GM12878 (cell line): ENCODE data around the gene CAMTA1. TPM values are rescaled to one million over a fixed set of nuclear protein-coding genes. Genes with fewer than 3 reads are reported as not detected.

Experiments
- ATAC-seq: fragments of 200-7000 bp; cut with Tn5 transposase; 3 replicates; pipeline ENCODE4 v1.9.1; 2020; ENCODE audit warnings: mild to moderate bottlenecking, moderate library complexity
- BruUV-seq: library from RNA; stranded (reverse); fragments of 400-500 nt; replicated peaks from 2 replicates; lab custom pipeline; 2021; lab: Mats Ljungman, UMichigan
- CTCF ChIA-PET: fragments of 300-600 bp; sonication (Branson Sonifier 250); formaldehyde crosslinking; extraction: SDS; loops from one replicate; lab custom pipeline; 2021; ENCODE audit warnings: inconsistent platforms; lab: Yijun Ruan, JAX
- POLR2A ChIA-PET: fragments of 350-600 bp; formaldehyde crosslinking; extraction: SDS; loops from one replicate; lab custom pipeline; 2021; ENCODE audit warnings: inconsistent platforms; lab: Charles Lee
- RAD21 ChIA-PET: fragments of 300-600 bp; sonication (Branson Sonifier 250); formaldehyde crosslinking; loops from one replicate; lab custom pipeline; 2023; ENCODE audit warnings: antibody characterized with exemption; ENCODE audit not compliant: unreplicated experiment; lab: Charles Lee
- SMC1A ChIA-PET: fragments of 300-600 bp; sonication (Branson Sonifier 250); formaldehyde crosslinking; loops from one replicate; lab custom pipeline; 2023; ENCODE audit not compliant: unreplicated experiment, uncharacterized antibody; lab: Charles Lee
- DNase-seq: peaks from one replicate; pipeline ENCODE4 v3.0.0-alpha.2; 2011; ENCODE audit warnings: low read depth, low spot score
- FAIRE-seq: peaks from 3 replicates; lab custom pipeline; 2011; peaks lifted over from hg19 to GRCh38; lab: Jason Lieb, UNC
- H2AFZ ChIP-seq: 2 replicates; pipeline ENCODE4 v1.6.0; 2011; ENCODE audit warnings: low read depth, low read length, control low read depth; ENCODE audit not compliant: control insufficient read depth
- H3K27ac ChIP-seq: 2 replicates; pipeline ENCODE4 v1.5.1; 2011; ENCODE audit warnings: control low read depth; ENCODE audit not compliant: control insufficient read depth, insufficient read depth
- H3K27me3 ChIP-seq, 2 experiments: replicated peaks in 1 of 2; 2 replicates each; pipeline versions ENCODE4 v1.6.0 to v1.6.1; 2011; ENCODE audit warnings: low read length in 1 of 2; ENCODE audit not compliant: control insufficient read depth in 2 of 2, insufficient read depth in 2 of 2
- H3K36me3 ChIP-seq, 2 experiments: 2 replicates each; pipeline ENCODE4 v1.5.1; 2011; ENCODE audit warnings: low read length in 1 of 2; ENCODE audit not compliant: control insufficient read depth in 2 of 2, insufficient read depth in 2 of 2
- H3K4me1 ChIP-seq: 2 replicates; pipeline ENCODE4 v1.6.1; 2011; ENCODE audit warnings: mild to moderate bottlenecking, low read length, moderate library complexity, mixed read lengths; ENCODE audit not compliant: control insufficient read depth, insufficient read depth
- H3K4me2 ChIP-seq: 2 replicates; pipeline ENCODE4 v1.6.0; 2011; ENCODE audit warnings: control low read depth; ENCODE audit not compliant: control insufficient read depth, insufficient read depth
- H3K4me3 ChIP-seq: fragments of 200-600 bp; sonication (generic); 2 replicates; pipeline ENCODE4 v1.5.1; 2016
- H3K79me2 ChIP-seq: 2 replicates; pipeline ENCODE4 v1.6.0; 2011; ENCODE audit warnings: low read length; ENCODE audit not compliant: control insufficient read depth, insufficient read depth
- H3K9ac ChIP-seq: 2 replicates; pipeline ENCODE4 v1.8.0; 2011; ENCODE audit warnings: low read length, control low read depth, mixed read lengths; ENCODE audit not compliant: control insufficient read depth, insufficient read depth
- H3K9me3 ChIP-seq: replicated peaks from 3 replicates; pipeline ENCODE4 v1.5.1; 2011; ENCODE audit warnings: mild to moderate bottlenecking, low read length; ENCODE audit not compliant: control insufficient read depth, insufficient read depth
- H4K20me1 ChIP-seq: 2 replicates; pipeline ENCODE4 v1.6.0; 2011; ENCODE audit not compliant: control insufficient read depth, insufficient read depth
- BCLAF1 ChIP-seq: fragments of 450-650 bp; IDR thresholded peaks from 2 replicates; pipeline ENCODE4 v1.6.1; 2017; ENCODE audit warnings: antibody characterized with exemption, mild to moderate bottlenecking, moderate library complexity
- CEBPZ ChIP-seq: fragments of 150-350 bp; IDR thresholded peaks from 2 replicates; pipeline ENCODE4 v1.6.1; 2016; ENCODE audit warnings: low read depth, low read length
- CHD2 ChIP-seq: IDR thresholded peaks from 2 replicates; pipeline ENCODE4 v1.6.1; 2011; ENCODE audit warnings: low read depth, low read length, improper control_type of control experiment, borderline replicate concordance
- EP300 ChIP-seq, 2 experiments: fragments of 150-350 bp in 1 of 2; IDR thresholded peaks; 2 replicates each; pipeline ENCODE4 v1.6.1; 2011 to 2012; ENCODE audit warnings: low read depth in 2 of 2, low read length in 2 of 2, borderline replicate concordance in 1 of 2, improper control_type of control experiment in 1 of 2, inconsistent platforms in 1 of 2; ENCODE audit not compliant: control insufficient read depth in 1 of 2
- NR2F1 ChIP-seq: fragments of 450-650 bp; conservative IDR thresholded peaks from 2 replicates; pipeline ENCODE4 v1.6.1; 2017; ENCODE audit warnings: mild to moderate bottlenecking
- NRF1 ChIP-seq: conservative IDR thresholded peaks from 2 replicates; pipeline ENCODE4 v1.6.1; 2011; ENCODE audit warnings: mild to moderate bottlenecking, low read depth, low read length, improper control_type of control experiment
- POLR2AphosphoS2 ChIP-seq: IDR thresholded peaks from 2 replicates; pipeline ENCODE4 v1.6.1; 2011; ENCODE audit warnings: low read depth, mild to moderate bottlenecking, low read length, improper control_type of control experiment, moderate library complexity
- POLR2AphosphoS5 ChIP-seq: IDR thresholded peaks from 2 replicates; pipeline ENCODE4 v1.6.1; 2011; ENCODE audit warnings: mild to moderate bottlenecking, low read length, inconsistent platforms
- RELA ChIP-seq: fragments of 450-650 bp; IDR thresholded peaks from 2 replicates; pipeline ENCODE4 v1.8.0; 2014; ENCODE audit warnings: borderline replicate concordance; ENCODE audit not compliant: partially characterized antibody
- TAF1 ChIP-seq: IDR thresholded peaks from 2 replicates; pipeline ENCODE4 v1.6.1; 2011; ENCODE audit warnings: mild to moderate bottlenecking, low read depth, low read length, borderline replicate concordance
- ZNF217 ChIP-seq: fragments of 450-650 bp; IDR thresholded peaks from 2 replicates; pipeline ENCODE4 v1.6.1; 2017; ENCODE audit warnings: antibody characterized with exemption, mild to moderate bottlenecking
- WGBS: methylation state at CpG from one replicate; pipeline ENCODE4 v1.1.6; 2016; ENCODE audit warnings: low lambda C conversion rate; ENCODE audit not compliant: insufficient replicate concordance, insufficient coverage; ENCODE audit errors: missing lambda C conversion rate; 5-methylcytosine and 5-hydroxymethylcytosine counted together
- in situ Hi-C: fragments of 300-500 bp; cut with MboI; formaldehyde crosslinking; loops from 9 replicates; pipeline ENCODE4 v1.14.3; 2018; ENCODE audit warnings: mixed read lengths
- intact Hi-C: fragments of 100-400 bp; cut with micrococcal nuclease; formaldehyde crosslinking; loops from one replicate; pipeline ENCODE4 v1.14.2; 2022; ENCODE audit not compliant: unreplicated experiment
- polyA plus RNA-seq, 11 experiments: library from polyadenylated mRNA; depleted of rRNA in 4 of 11; unstranded in 6 of 11; stranded (reverse) in 5 of 11; fragments of >200 nt; fragmentation: Nextera tagmentation in 4 of 11; fragmentation: Illumina TruSeq in 1 of 11; extraction: Ambion mirVana in 4 of 11; extraction: Trizol in 1 of 11; gene quantifications; 1 replicate in 1 of 11; 2 replicates in 10 of 11; pipeline versions ENCODE4 v1.2.1 to v1.2.3, GENCODE V29; 2011 to 2016; ENCODE audit warnings: inconsistent platforms in 2 of 11, missing spikeins in 2 of 11, low read depth in 1 of 11
- total RNA-seq, 4 experiments: library from RNA; depleted of rRNA in 3 of 4; stranded (reverse); fragments of >200 nt in 3 of 4; fragmentation: Illumina TruSeq in 1 of 4; extraction: Trizol in 1 of 4; gene quantifications; 2 replicates each; pipeline versions ENCODE4 v1.2.1 to v1.2.3, GENCODE V29; 2013 to 2021
- TF ChIP-seq, protein P1 (sequence below): fragments of 450-650 bp; IDR thresholded peaks from 2 replicates; pipeline ENCODE4 v1.6.1; 2017; ENCODE audit warnings: mild to moderate bottlenecking, moderate library complexity

CAMTA1 gene
- total and polyA plus RNA-seq, 10 of the 15 experiments (the other 5 are each of a cell fraction or from before 2014, with no cell fraction given): 37.7 to 148 (median 76.4) TPM

DNA sequence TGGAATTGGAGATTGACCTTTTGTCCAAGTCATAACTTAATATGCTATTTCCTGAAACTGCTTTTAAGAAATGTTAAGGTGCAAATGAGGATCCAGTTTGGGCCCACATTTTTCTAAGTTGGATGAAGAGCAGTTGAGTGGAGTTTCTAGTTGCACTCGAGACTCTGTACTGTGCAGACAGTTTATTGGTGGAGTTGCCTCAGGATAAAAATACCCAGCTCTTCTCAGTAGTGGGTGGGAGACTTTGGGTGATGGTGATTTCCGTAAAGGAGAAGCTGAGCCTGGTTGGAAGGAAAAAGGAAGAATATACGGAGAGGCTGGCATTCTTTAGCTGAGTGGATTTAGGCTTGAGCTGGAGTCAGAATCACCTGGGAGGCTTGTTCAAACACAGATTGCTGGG, 49.9 kb downstream of the CAMTA1 start:
- in situ Hi-C loops: no loop called here
- RAD21 ChIA-PET: interaction anchor here (1.0 to 1.4 kb wide), 2 partner anchors 34 to 36 kb away, joined by 3 read pairs; no protein-coding TSS in a partner anchor
- H3K4me3 ChIP-seq: no peak overlapping the region
- H3K9ac ChIP-seq: no peak overlapping the region
- DNase-seq (no peak), ATAC-seq (no peak), FAIRE-seq (no peak)
- H2AFZ ChIP-seq: no peak overlapping the region
- WGBS: 93% methylated on average over 3 of the region's 3 CpGs
- POLR2A ChIA-PET: interaction anchor here (1.4 to 1.6 kb wide), 2 partner anchors 10 kb away, joined by 4 to 6 read pairs; no protein-coding TSS in a partner anchor
- H4K20me1 ChIP-seq: no peaks in the 10 kb centered on the region
- intact Hi-C loops: no loop called here
- CTCF ChIA-PET: interaction anchor here (0.7 to 3.3 kb wide), 3 partner anchors 10 to 55 kb away, joined by 4 to 13 read pairs (median 6); no protein-coding TSS in a partner anchor
- H3K36me3 ChIP-seq: peaks cover 0 to 2% of the 10 kb centered on the region in 2 experiments; a peak in 3 of 4 replicates
- H3K4me1 ChIP-seq: peaks cover 2% of the 10 kb centered on the region; the same call in 1 of the 2 replicates
- no peaks in the 10 kb centered on the region; the same call in 1 of the 2 replicates for H3K79me2 ChIP-seq
- BruUV-seq: no TSS peak
- no peak overlapping the region for H3K4me2 ChIP-seq
- SMC1A ChIA-PET: interaction anchor here (0.9 to 4.5 kb wide), 5 partner anchors 8 to 54 kb away, joined by 3 to 26 read pairs (median 8); no protein-coding TSS in a partner anchor
- H3K9me3 ChIP-seq: no peaks in the 10 kb centered on the region
- TF ChIP-seq CEBPZ (no peak), POLR2AphosphoS2 (no peak), TAF1 (no peak), NR2F1 (no peak), POLR2AphosphoS5 (no peak), NRF1 (no peak), CHD2 (no peak), BCLAF1 (no peak), RELA (no peak), EP300 (IDR thresholded peaks at IDR 0.05; ENCODE audit: borderline replicate concordance in 1 of 2, control insufficient read depth in 1 of 2, low read depth in 2 of 2, low read length in 2 of 2) (no peak), ZNF217 (no peak)
- TF ChIP-seq, protein P1, sequence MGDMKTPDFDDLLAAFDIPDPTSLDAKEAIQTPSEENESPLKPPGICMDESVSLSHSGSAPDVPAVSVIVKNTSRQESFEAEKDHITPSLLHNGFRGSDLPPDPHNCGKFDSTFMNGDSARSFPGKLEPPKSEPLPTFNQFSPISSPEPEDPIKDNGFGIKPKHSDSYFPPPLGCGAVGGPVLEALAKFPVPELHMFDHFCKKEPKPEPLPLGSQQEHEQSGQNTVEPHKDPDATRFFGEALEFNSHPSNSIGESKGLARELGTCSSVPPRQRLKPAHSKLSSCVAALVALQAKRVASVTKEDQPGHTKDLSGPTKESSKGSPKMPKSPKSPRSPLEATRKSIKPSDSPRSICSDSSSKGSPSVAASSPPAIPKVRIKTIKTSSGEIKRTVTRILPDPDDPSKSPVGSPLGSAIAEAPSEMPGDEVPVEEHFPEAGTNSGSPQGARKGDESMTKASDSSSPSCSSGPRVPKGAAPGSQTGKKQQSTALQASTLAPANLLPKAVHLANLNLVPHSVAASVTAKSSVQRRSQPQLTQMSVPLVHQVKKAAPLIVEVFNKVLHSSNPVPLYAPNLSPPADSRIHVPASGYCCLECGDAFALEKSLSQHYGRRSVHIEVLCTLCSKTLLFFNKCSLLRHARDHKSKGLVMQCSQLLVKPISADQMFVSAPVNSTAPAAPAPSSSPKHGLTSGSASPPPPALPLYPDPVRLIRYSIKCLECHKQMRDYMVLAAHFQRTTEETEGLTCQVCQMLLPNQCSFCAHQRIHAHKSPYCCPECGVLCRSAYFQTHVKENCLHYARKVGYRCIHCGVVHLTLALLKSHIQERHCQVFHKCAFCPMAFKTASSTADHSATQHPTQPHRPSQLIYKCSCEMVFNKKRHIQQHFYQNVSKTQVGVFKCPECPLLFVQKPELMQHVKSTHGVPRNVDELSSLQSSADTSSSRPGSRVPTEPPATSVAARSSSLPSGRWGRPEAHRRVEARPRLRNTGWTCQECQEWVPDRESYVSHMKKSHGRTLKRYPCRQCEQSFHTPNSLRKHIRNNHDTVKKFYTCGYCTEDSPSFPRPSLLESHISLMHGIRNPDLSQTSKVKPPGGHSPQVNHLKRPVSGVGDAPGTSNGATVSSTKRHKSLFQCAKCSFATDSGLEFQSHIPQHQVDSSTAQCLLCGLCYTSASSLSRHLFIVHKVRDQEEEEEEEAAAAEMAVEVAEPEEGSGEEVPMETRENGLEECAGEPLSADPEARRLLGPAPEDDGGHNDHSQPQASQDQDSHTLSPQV: no peak
- H3K27me3 ChIP-seq: no peaks in the 10 kb centered on the region
- H3K27ac ChIP-seq: no peak overlapping the region
